LNCaP clone FGC (cell line): Measurements from ENCODE around the gene PPFIBP2.

ENCODE experiments used
- DNase-seq: peaks from one replicate; pipeline ENCODE4 v3.0.0-alpha.2; 2011; ENCODE audit warnings: low read depth
- H3K4me3 ChIP-seq: 2 replicates; pipeline ENCODE4 v1.5.1; 2011; ENCODE audit warnings: mild to moderate bottlenecking, low read depth, low read length, control low read depth
- CTCF ChIP-seq: IDR thresholded peaks from 2 replicates; pipeline ENCODE4 v1.5.1; 2012; ENCODE audit warnings: mild to moderate bottlenecking; ENCODE audit not compliant: control insufficient read depth, insufficient read depth; ENCODE audit errors: extremely low read depth

Gene PPFIBP2

DNA sequence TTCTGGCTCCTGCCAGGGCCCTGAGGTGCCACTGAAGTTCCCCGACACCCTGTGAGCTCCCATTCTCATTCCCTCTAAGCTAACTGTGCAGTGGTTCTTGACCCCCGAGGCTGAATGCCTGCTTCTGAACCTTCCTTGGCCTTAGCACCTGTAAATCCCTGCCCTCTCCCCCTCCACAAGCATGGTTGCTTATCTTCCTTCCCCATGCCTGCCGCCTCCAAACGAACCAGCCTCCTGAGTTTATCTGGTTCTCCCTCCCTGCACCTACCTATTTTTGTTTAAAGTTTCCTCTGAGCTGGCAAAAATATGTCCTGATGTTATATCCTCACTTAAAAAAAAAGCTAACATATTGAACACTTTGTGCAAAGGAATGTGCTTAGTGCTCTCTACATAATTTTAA, 33.9 kb downstream of the PPFIBP2 start:
- DNase-seq = no peak
- TF ChIP-seq CTCF = no peak
- H3K4me3 ChIP-seq = no peak overlapping the region

DNA sequence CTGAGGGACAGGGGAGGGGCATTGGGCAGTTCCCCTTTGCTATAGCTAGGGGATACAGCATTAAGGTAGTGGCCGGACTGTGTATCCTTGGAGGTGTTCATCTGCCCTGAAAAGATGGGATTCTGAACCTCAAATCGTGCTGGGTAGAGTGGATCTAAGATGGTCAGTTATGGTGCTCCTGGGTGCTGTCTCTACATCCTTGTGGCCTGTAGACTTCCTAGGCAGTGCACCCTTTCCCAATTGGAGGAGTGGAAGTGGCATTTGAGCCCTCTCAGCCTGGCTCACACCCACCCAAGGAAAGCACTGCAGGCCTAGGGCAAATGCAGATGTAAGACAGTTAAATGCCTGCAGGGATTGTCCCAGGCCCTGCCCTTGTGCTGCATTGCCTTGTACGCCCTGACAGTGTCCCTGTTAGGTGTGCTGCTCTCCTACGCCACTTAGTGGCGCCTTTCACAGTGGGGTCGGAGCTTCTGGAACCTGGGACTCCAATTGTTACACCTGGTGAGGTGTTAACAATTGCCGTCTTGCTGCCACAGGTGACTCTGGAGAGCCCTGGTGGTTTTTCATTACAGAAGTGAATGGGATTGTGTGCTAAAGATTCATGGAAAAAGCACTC, 35.0 kb downstream of the PPFIBP2 start:
- no peak overlapping the region for H3K4me3 ChIP-seq
- TF ChIP-seq CTCF = peak; percentile 46
- DNase-seq = no peak

- no peak for TF ChIP-seq CTCF
- DNase-seq = no peak
Measured at GRCh38 chr11:7549681-7550080, 35.9 kb downstream of the PPFIBP2 start.

GRCh38 chr11:7551571-7551970, 37.8 kb downstream of the PPFIBP2 start:
- DNase-seq = no peak
- TF ChIP-seq CTCF = no peak

More at GRCh38 chr11:7549681-7550080, 35.9 kb downstream of the PPFIBP2 start:
- no peak overlapping the region for H3K4me3 ChIP-seq

DNA sequence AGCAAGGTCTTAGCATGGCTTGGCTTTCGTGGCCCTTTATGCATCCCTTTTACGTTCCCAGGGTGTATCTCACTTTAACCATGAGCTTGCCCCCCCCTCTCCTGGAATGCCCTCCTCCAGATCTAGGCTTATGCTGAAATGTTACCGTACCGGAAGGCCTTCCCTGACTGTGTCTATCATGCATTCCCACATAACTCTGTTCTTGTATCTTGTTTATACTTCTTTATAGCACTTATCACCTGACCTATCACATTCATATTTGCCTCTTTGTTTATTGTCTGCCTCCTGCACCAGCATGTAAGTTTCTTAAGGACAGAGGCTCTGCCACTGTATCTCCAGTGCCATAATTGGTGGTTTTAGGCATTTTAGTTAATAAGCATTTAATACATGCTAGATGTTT, 38.9 kb downstream of the PPFIBP2 start:
- no peak overlapping the region for H3K4me3 ChIP-seq
- no peak for TF ChIP-seq CTCF
- DNase-seq = no peak

More at GRCh38 chr11:7551571-7551970, 37.8 kb downstream of the PPFIBP2 start:
- H3K4me3 ChIP-seq = no peak overlapping the region

- no peak overlapping the region for H3K4me3 ChIP-seq
- TF ChIP-seq CTCF = no peak
- DNase-seq = peak; percentile 89
Measured at GRCh38 chr11:7555052-7555699, 41.4 kb downstream of the PPFIBP2 start.

GRCh38 chr11:7558046-7558445, 44.2 kb downstream of the PPFIBP2 start:
- DNase-seq = no peak
- no peak for TF ChIP-seq CTCF
- no peak overlapping the region for H3K4me3 ChIP-seq
